PFSK-1 (cell line): ENCODE results near the gene GRIN2D.

ENCODE experiments used
- POLR2AphosphoS5 ChIP-seq: IDR thresholded peaks from 2 replicates; pipeline ENCODE4 v1.6.1; 2012; ENCODE audit warnings: low read depth, mild to moderate bottlenecking, control low read depth, low read length, moderate library complexity
- REST ChIP-seq, 2 experiments: IDR thresholded peaks; 2 replicates each; pipeline versions ENCODE4 v1.6.1 to v1.8.0; 2011 to 2012; ENCODE audit warnings: low read depth in 2 of 2, low read length in 2 of 2, control low read depth in 1 of 2, inconsistent platforms in 1 of 2, mild to moderate bottlenecking in 1 of 2, moderate library complexity in 1 of 2; ENCODE audit not compliant: insufficient read depth in 1 of 2
- SIN3A ChIP-seq: IDR thresholded peaks from 2 replicates; pipeline ENCODE4 v1.6.1; 2012; ENCODE audit warnings: mild to moderate bottlenecking, low read length, moderate library complexity, borderline replicate concordance; ENCODE audit not compliant: insufficient read depth
- TAF1 ChIP-seq: IDR thresholded peaks from 2 replicates; pipeline ENCODE4 v1.6.1; 2012; ENCODE audit warnings: low read length, control low read depth, borderline replicate concordance; ENCODE audit not compliant: insufficient read depth

GRCh38 chr19:48433337-48433736, 39.9 kb downstream of the GRIN2D start:
- TF ChIP-seq SIN3A (no peak), POLR2AphosphoS5 (no peak), REST (IDR thresholded peaks at IDR 0.05; ENCODE audit: insufficient read depth in 1 of 2, low read depth in 2 of 2, low read length in 2 of 2) (no peak), TAF1 (no peak)
